HG03457 (cell line): ENCODE results near the gene ANO2.

ENCODE experiments used
- ATAC-seq: cut with Tn5 transposase; IDR thresholded peaks from one replicate; pipeline ENCODE4 v1.9.1; 2021; ENCODE audit warnings: moderate number of reproducible peaks; ENCODE audit not compliant: unreplicated experiment

ANO2 gene

DNA sequence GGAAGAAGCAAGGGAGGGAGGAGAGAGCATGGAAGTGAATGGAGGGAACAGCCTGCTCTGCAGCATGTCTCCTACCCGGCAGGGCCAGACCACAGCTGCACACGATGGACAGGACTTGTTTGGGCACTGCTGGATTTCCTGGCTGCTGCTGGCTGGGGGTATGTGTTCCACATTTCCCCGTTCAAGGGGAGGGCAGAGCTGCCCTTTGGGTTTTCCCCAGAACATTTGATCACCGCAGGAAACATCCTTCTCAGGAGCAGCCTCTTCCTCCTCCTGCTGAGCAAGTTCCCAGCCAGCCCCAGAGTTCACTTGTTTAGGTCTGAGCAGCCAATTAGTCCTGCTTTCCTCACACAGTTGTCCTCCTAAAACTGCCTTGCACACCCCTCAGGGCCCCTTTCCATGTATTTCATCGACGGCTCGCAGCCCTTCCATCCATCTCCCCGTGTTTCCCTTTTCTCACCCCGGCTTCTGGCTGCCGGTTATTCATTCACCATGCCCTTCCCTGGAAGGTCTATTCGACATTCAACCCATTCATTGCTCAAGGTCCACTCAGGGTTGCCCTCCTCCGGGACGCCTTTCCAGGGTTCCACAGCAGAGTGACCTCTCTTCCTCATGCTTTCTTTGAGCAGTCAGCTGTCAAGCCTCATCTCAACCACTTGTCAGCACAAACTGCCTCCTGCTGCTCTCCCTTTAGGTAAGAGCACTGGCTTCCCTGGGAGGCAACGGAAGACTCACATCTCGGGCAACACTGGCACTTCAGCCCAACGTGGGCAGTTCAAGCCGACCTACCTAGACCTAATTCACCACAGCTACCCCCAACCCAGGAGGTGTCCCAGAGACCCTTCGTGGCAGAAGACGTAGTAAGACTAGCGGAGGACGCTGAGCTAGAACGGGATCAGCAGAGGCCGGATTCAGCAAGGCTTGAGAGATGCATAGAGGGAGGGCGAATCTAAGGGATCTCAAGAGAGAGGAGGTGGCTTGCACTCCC is 20.1 kb upstream of the ANO2 start:
- ATAC-seq = no peak

DNA sequence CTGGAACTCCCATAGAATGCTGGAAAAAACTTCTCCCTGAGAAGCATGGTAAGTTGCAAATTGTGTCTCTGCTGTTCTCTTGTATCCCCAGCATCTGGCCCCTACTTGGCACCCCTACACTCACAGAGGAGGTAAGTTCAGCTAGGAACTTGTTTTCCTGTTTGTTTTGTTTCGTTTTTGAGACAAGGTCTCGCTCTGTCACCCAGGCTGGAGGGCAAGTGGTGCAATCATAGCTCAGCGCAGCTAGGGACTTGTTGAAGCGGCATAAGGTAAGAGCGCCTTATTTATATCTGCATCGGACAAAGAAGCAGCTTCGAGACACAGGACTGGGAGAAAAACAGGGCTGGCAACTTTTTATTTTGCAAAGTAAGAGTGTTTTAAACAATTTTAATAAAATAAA is 18.5 kb upstream of the ANO2 start:
- no peak for ATAC-seq

DNA sequence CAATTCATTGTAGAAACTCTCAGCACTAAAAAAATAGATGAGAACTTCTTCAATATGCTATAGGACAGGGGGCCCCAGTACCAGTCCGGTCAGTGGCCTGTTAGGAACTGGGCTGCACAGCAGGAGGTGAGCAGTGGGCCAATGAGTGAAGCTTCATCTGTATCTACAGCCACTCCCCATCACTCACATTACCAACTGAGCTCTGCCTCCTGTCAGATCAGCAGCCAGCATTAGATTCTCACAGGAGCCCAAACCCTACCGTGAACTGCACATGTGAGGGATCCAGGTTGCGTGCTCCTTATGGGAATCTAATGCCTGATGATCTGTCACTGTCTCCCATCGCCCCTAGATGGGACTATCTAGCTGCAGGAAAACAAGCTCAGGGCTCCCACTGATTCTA is 15.7 kb upstream of the ANO2 start:
- no peak for ATAC-seq

DNA sequence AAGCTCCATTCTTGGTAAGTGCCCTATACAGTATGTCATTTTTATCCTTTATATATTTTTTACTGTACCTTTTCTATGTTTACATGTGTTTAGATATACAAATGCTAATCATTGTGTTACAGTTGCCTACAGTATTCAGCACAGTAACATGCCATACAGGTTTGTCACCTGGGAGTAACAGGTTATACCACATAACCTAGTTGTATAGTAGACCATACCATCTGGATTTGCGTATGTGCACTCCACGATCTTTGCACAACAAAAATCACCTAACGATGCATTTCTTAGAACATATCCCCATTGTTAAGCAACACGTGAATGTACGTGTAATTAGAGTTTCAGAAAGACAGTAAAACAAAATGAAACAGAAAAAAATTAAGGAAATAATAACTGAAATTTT is 11.9 kb upstream of the ANO2 start:
- ATAC-seq = no peak

DNA sequence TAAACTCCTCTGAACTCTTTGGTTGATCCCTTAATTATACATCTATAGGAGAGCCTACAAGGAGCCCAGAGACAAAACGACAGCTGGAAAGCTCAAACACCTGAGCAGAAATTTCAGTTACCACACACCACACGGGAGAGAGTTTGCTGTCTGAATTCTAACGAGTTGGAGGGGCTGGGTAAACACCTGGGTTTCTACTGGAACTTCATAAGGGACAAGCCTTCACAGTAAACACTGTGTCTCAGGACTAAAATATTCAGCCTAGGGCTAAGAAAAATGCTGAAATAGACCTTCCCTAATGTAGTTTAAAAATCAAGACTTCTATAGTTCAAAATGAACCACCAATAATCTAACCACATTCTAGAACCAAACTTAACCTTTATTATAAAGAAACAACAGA is 9.6 kb upstream of the ANO2 start:
- no peak for ATAC-seq

DNA sequence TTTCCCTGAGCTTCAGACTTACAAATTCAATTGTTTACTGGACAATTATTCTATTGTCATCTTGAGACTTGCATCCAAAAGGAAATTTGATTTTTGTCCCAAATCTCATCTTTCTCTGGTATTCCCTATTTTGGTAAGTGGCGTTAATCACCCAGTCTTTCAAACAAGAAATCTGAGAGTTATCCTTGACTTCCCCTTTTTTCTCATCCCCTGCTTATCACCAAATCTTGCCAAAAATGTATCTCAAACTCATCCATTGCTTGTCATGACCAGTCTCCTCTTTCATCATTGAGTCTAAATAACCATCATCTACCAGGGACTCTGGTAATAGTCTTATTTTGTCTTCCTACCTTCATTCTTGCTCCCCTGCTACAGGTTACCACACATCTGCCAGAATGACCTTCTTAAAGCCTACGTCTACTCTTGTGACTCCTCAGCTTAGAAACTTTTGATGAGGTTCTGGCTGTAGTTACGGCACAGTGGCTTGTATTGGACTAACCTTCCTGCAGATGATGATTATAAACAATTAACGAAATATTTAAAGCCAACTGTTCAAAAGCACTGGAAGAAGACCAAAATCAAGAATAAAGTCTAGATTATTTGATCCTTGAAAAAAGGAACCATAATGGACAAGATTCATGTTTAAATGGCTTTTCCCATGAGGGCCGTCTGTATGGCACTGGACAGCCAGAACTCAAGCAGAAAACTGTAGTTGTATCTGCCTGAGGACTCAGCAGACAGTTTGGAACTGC is 9.0 kb upstream of the ANO2 start:
- no peak for ATAC-seq

DNA sequence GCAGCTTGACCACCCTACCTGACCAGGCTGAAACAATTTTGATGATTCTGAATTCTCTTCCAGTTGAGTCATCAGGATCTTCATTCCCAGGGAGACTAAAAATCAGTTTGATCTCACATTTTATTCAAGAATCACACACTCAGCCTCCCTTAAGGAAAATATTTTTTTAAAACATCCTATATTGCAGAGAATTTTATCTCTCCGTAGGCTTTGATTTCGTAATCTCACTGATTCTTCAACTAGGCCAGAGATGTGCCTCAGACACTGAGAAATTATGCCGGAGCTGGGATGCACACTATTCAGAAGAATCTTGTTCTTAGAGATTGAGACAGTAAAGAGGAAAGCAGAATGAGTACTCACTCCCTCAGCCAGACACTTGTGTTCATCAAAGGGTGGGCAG is 7.0 kb upstream of the ANO2 start:
- no peak for ATAC-seq

DNA sequence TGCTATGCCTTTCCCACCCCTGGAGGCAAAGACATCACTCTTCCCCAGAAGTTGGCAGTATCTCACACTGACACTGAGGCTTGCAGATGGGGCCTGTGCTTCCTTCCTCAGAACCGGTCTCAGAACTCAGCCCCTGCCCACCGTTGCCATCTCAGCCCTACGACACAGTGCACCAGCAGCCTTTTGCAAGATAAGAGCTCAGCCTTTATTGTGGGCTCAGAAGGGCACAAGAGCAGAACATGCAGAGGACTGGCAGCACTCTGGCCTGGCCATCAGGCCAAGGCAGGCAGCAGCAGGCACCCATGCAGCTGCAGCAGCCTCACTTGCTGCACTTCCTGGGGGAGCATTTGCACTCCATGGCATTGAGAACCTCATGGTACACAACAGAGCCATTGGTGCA is 3.6 kb upstream of the ANO2 start:
- no peak for ATAC-seq

DNA sequence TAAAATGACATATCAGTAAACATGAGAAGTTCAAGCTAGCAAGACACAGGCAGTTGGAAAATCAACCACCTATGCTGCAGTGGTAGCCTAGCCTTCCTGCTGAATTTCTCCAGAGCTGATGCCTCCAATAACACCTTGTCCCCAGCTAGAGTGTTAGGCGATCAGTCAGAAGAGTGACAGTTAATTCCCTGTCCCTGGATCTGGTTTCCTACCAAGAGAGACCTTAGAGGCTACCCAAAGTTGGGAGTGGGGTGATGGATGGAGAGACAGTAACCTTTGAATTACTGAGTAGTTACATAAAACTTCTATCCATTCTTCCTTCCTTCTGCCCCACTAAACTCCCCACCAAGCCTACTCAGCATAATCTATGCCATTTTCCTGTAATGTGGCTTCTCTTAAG is 1.9 kb upstream of the ANO2 start:
- no peak for ATAC-seq

DNA sequence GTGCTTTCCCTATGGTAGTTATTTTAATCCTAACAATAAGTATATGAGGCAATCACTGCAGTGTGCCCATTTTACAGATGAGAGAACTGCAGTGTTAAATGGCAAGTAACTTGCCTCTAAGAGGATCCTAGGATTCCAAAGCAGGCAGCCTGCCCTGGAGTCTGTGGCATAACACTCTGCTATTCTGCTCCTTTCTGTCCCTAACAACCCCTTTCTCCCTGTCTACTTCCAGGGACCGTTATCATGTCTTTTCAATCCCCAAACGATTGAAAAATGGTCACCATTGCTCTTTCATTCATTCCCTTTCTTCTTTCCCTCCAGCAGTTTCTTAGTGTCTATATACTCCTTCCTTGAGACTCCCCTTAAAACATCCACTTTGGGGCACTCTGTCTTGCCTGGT is 1.3 kb upstream of the ANO2 start:
- ATAC-seq = no peak

DNA sequence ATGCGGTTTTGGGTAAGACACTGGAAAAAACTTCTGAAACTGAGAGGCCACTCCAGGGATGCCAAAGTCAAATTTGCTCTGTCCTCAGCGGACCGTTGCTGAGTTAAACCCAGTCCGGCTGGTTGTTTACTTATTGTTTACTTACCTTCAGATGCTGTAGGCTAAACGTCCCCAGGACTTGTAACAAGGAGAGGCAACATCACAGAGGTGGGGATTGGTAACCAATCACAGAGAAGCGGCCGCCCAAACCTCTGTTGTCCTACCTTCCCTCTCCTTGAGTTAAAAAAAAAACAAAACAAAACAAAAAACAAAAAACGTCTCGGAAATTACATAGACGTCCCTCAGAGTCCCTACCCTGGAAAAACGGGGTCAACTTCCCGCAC is 380 bp downstream of the ANO2 start:
- ATAC-seq = no peak

DNA sequence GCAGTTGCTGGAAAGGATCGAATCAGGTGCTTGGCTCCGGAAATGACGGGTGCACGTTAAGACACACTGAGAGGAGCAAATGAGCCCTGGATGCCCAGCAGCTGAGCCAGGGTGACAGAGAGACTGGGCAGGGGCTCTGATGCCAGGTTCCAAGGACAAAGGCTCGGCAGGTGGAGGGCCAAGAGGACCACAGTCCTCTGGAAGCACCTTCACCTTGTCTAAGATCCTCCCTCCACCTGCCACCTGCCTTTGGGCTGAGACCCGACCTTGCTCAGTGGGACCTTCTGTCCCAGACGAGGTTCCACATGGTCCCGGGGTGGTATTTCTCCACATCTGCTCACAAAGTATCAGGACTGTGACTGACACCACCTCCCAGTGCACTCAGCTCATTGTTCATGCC is 1.0 kb downstream of the ANO2 start:
- no peak for ATAC-seq

DNA sequence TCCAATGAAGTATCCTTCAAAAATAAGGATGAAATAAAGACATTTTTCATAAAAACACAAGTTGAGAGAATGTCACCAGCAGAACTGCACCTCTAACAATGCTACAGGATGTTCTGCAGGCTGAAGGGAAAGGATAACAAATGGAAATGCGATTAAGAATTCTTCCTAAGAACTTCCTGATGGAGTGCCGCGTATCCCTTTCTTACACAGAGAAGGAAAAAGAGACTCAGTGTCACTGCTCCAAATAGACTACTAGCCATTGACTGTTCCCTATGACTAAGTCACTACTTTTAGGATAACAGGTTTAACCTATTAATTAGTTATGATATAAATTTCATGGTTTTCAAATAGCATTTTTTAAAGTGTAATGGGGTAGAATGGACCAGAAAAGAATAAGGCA is 3.2 kb downstream of the ANO2 start:
- no peak for ATAC-seq

DNA sequence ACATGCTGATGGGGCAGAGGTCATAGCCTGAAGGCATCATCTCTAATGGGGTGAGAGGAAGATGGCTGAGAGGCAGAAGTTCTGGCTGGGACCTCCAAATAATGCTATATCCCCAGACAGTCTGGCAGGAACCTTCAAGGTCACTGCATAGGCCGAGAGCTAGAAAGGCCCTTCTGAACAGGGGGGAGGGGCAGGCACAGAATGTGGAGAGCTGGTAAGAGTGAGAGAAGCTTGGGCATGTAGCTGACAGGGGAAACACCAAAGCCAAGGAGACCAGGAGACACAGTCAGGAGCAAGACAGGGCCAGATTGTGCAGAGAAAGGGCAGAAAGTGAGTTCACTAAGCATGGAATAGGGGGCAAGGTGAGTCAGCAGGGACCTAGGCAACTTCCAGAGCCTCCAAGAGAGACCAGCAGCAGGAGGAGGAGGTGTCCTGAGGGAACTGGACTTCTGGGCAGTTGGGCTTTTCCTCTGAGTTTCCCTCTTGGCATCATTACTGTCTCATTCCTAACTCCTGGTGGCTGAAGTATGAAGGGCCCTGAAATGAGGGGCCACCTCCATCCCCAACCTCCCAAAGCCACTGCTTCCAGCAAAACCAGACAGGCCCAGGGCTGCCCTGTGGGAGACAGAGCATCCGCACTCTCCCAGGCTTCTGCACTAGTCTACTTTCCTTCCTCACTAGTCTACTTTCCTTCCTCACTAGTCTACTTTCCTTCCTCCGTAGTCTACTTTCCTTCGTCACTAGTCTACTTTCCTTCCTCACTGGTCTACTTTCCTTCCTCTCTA is 17.1 kb downstream of the ANO2 start:
- ATAC-seq = no peak

DNA sequence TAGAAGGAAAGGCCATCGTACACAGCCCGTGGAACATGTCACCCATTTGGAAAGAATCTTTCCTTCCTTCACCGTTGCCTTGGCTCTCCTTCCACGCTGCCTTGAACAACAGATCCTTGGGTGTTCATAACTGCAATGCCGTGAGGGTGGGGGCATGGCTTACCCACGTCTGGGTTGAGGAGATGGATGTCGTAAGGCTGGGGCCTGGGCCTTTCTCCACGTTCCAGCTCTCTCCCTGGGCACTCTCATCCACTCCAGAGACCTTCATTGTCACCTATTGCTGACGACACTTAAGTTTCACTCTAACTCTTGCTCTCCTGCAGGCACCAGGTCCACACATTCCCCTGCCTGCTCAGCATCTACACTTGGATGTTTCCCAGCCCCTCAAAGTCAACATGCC is 19.4 kb downstream of the ANO2 start:
- no peak for ATAC-seq

DNA sequence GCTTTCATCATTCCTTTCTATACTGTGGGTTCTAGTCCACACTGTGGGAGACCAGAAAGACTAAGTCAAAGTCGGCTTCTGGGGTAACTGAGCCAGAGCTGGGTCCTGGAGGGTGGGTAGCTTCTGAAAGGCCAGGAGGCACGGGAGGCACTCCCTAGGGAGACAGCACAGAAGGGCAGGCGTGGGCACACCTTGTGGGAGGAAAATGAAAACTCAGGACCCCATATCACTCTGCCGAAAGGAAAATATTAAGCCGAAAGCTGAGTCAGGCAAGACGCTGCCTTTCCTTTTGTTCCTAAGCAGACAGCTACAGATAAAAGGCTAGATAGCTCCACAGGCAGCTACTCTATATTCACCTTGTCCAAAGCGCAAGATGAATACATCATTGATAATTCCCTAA is 20.7 kb downstream of the ANO2 start:
- ATAC-seq = no peak

DNA sequence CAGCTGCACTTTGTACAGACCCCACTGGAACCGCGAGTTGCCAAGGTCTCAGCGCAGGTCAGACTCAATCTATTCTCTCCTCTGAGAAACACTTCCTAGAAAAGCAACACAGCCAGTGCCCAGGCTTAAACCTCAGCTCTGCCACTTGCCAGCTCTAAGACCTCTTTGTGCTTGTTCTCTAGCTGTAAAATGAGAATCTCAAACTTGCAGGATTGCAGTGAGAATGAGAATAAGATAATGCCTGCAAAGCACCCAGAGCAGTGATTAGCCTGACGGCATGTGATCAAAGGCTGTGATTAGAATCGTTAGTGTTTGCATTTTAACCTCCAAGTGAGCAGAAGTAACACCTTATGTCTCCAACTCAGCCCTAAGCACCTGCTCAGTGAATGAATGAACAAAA is 21.3 kb downstream of the ANO2 start:
- ATAC-seq = no peak

DNA sequence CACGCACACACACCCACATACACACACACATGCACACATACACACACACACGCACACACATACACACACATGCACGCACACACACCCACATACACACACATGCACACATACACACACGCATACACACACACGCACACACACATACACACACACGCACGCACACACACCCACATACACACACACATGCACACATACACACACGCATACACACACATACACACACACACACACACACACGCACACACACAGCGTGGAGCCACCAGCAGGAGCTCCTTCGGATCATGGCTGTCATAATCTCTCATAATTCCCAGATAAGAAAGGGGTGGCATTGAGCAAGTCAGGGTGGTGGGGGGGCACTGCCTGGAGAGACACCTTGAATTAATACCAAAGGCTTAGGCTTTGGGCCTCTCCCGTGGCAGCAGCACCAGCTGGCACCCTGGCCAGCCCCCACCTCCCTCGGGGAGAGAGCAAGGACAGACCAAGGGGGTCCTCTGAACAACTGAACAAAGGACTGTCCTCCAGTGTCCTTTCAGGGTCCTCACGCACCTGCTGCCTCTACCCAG is 21.9 kb downstream of the ANO2 start:
- no peak for ATAC-seq

DNA sequence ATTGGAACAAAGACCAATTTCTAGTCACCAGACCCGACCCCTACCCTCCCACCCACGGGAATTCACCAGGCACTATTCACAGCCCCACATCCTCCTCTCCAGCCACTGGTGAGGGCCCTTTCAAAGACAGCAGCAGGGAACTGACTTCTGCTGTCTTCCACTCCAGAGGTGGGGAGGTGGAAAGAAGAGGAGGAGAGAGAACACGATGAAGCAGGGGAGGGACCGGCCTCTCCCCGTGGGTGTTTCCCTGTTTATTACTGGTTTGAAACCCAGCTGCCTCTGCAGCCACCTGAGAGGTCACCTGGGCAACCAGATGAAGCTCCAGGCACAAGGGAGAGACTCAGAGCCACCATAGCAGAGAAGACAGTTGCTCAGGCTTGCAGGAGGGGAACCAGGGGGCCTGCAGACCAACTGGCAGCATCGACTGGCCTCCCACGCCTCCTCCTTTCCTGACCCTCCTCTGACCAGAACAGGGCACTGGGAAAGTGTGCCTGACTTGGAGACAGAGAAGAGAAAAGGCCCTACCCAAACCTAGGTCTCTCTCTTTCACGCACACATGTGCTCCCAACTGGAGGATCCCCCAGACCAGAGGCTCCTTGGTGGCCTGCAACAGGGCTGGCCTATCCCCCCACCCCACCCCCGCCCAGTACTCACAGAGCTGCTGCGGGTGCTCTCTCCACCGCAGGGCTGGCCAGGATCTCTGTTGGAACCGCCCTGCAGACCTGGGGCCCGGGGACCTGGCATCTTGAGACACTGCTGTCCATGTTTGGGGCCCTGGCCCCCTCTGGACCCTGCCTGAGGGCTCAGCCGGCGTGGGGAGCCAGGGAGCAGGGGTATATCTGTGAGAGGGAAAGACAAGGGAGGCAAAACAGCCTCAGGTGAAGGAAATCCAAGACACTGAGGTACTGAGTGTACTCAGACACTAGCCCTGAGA is 22.8 kb downstream of the ANO2 start:
- ATAC-seq = no peak
